NCI-H2196 treated with DMSO at 0.1 percent for 48 hours (cell line): Measurements from ENCODE around the gene DOC2B.
"Not testable (repeated sequence)": the region's sequence is repeated elsewhere in the genome, so short reads cannot be mapped to it uniquely, and the experiment has no call there.

Experiments used
- DNase-seq: peaks from one replicate; lab custom pipeline; 2025; ENCODE audit not compliant: unreplicated experiment; lab: John Stamatoyannopoulos, UW

DOC2B gene

DNA sequence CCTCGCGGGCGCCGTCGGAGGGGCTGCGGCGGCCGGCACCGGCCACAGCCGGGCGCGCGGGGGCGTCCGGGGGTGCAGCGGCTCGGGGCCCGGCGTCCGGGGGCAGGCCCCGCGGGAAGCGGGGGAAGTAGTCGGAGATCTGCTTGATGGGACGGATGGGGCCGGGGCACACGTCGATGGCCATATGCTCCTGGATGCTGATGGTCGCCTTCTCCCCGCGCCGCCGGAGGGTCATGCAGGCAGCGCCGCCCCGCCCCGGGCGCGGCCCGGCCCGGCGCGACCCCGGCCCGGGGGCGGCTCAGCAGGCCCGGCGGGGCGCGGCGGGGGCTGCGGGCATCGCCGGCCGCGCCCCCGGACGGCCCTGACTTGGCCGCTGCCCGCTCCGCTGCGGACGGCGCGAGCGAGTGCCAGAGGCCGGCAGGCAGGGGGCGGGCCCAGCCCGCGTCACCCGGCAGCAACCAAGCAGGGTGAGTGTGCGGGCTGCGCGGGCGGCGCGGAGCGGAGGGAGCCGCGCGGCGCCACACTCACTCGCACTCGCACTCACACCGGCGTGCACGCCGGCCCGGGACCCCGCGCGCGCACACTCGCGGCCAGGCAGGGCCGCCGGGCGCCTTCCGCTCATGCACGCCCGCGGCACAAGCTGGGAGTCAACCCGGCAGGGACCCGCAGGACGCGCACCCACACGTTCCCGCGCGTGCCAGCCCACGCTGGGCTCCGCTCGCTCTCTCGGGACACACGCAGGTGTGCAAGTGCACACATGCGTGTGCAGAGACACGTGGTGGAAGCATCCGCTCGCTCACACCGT, at the start of gene DOC2B:
Gene DOC2B (minus strand): TSS at position 406 of the 805 bp plus-strand sequence. CDS start 171 bp downstream, at position 235.
- no peak for DNase-seq

DNA sequence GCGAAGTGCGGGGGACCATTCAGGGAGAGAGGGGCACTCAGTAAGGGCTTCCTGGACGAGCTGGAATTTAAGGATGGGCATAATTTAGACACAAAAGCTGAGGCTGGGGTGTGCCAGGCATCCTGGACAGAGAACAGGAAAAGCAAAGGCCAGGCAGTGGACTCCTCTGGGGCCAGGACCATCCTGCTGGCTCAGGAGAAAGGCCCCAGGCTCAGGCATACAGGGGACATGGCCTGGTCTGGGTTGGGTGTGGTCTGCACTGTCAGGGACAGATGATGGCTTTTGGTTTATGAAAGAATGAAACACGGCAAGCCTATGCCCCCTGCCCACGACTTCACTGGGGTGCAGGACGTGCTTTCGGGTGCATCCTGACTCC, 48.9 kb upstream of the DOC2B start:
- no peak for DNase-seq

DNA sequence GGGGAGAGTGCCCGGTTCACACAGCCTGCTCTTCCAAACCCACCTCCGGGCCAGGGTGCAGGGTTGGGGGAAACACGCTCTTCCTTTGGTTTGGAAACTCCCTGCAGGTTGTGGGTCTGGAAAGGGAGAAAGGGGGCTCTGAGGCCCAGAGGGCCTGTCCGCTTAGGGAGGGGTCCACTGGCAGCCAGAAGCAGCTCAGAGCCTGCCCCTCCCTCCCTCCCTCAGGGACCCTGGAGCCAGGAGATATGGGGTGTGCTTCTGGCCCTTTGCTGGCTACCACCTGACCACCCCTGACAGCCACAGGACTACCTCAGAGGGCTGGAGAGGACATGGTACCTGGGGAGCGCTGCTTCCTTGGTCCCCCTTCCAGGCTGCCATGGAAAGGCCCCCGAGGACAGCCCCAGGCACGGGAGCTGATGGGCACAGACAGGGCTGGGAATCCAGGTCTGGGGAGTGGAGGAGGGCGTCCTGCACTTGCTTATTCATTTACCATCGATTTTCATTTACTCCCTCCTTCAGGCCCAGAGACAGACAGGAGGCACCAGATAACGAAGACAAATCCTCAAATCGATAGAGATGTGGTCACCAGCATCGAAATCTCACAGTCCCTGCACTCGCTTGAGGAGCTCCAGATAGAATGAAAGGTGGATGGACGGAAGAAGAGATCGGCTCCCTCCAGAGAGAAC, 48.4 kb upstream of the DOC2B start:
- DNase-seq = no peak

DNA sequence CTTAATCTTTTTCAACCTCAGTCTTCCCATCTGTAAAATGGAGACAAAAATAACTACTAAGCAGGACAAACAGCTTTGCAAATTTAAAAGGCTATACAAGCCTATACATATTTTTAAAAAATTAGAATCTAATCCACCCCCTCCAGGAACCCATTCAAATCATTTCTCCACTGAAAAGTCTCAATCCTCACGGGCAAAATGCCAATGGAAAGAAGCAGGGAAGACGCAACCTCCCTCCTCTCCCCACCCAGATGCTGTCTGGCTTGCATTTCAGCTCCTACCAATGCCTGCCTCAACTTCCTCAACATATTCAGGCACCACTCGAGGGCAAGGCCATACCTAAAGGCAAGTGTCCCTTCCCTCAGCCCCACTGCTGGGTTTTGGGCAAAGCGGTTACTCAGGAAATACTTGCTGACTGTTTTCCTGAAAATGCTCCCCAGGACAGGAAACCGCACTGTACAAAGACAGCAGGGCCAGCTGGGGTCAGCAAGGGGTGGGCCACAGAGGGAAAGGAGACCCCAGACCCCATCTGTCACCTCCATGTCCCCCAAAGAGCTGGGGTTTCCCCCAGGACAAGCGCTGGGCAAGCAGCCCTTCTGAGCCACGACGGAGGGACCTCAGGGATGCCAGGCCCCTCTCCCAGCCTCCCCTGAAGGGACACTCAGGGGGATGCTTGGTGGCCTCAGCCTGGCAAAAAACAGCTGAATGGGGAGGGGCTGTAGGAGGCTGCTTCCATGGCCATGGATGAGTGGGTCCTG, 47.7 kb upstream of the DOC2B start:
- DNase-seq = no peak

DNA sequence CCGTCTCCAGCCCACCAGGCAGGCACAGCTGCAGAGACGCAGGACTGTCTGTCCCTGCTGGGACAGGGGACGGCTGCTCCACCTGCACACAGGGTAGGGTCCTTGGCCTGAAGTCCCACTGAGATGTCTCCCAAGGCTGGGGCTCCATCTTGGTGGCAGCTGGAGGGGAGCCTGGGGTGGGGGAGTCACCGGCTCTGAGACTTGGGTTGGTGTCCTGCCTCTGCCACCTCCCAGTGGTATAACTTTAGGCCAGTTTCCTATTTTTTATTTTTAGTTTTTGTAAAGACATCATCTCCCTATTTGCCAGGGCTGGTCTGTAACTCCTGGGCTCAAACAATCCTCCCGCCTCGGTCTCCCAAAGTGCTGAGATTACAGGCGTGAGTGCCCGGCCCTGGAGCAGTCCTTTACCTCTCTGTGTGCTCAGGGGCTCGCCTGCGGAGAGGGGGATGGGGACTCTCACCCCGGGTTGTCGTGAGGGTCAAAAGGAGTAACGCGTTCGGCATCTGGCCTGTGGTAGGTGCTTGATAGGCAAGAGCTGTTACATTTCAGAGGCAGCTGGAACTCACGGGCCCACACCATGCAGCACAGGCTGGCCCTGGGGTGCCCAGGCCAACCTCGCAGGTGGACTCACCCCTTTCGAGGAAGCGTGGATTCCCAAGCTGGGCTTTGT, 46.6 kb upstream of the DOC2B start:
- DNase-seq = no peak

DNA sequence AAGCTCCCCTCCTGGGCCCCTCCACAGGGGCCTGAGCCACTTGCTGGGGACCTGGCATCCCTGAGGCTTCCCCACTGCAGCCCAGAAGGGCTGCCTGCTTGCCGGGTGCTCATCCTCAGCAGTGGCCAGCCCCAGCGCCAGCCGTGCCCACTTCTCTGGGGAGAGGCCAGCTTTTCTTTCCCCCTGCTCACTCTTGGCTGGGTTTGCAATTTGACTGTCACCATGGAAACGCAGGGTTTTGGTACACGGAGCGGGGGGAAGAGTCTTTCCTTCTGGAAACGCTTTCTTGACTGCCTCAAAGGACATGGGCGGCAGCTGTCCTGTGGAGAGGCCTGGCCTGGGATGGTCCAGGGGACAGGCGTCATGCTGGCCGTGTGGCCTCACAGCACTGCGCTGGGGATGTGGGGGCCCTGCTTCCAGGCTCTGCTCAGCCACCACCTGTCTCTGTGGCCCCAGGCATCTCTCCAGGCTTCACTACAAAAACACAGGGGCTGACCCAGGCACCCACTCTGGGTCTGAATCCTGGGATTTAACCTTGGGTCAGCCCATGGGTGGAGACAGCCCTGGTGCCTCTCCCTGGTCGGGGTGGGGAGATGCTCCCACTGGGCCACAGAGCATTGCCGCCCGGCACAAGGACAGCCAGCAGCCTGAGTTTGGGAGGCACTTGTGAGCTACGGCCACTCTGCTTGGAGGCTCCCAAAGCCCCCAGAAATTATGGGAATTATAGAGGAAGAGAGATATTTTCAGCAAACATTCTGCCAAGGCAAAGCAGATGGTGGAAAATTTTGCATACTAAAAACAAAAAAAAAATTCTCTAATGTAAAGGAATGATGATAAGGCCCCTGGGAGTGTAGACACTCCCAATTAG, 45.9 kb upstream of the DOC2B start:
- no peak for DNase-seq

DNA sequence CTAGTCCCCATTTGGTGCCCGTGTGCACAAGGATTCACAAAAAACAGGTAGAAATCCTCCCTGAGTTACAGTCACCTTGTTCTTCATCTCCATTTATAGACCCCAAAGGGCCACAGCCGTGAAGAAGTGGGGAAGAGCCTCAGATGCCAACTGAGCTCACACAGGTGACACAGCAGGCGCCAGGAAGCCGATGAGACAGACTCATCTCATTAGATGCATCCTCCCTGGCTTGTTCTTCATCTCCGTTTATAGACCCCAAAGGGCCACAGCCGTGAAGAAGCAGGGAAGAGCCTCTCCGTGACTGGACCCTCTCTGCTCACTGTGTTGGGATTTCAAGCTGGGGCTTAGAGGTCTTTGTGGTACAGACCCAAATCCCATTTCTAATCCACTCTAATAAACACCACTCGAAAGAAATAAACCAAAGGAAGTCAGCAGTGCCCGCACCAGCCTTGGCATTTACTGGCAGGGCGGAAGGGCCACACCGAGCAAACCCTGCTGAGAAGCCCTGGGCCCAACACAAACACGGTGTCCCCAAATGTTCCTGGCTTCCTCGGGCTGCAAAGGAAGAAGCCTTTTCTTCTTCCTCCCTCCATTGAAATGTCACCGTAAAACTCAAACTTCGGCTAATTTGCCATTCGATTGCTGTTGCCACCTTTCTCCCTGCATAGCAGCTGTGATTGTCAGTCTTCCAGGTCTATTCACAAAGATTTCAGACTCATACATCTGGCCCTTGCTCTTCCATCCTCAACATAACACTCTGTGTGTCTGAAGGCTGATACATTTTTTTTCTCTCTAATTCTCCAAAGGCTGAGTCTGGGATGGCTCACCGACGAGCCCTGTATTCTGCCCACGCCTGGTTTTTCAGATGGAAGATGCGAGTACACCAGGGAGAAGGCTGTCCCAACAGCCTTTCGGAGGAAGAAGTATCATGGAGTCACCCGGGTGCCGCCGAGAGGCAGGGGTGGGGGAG, 44.9 kb upstream of the DOC2B start:
- no peak for DNase-seq

DNA sequence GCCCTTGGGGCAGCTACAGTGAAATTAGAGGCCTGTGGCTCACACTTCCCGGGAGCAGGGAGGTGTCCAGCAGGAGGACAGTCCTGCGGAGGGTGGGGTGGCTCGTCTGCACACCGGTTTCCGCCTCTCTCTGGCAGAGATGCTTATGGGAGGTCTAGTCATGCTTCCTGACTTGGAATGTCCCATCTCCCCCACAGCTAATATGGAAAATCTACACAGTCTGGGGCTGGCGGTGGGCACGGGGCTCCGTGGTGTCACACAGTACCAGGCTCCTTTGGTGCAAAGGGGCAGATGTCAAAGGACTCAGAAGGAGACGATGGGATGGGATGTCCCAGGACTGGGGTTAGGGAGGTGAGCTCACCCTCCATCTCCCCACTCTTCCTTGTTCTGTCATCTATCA, 44.1 kb upstream of the DOC2B start:
- no peak for DNase-seq

DNA sequence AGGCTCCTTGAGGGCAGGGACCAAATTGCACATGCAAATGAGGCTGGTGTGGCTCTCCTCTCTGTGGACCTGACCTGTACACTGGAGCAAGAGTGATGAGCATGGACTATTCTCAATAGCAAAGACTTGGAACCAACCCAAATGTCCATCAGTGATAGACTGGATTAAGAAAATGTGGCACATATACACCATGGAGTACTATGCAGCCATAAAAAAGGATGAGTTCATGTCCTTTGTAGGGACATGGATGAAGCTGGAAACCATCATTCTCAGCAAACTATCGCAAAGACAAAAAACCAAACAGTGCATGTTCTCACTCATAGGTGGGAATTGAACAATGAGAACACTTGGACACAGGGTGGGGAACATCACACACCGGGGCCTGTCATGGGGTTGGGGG, 43.1 kb upstream of the DOC2B start:
- not testable (repeated sequence) for DNase-seq

DNA sequence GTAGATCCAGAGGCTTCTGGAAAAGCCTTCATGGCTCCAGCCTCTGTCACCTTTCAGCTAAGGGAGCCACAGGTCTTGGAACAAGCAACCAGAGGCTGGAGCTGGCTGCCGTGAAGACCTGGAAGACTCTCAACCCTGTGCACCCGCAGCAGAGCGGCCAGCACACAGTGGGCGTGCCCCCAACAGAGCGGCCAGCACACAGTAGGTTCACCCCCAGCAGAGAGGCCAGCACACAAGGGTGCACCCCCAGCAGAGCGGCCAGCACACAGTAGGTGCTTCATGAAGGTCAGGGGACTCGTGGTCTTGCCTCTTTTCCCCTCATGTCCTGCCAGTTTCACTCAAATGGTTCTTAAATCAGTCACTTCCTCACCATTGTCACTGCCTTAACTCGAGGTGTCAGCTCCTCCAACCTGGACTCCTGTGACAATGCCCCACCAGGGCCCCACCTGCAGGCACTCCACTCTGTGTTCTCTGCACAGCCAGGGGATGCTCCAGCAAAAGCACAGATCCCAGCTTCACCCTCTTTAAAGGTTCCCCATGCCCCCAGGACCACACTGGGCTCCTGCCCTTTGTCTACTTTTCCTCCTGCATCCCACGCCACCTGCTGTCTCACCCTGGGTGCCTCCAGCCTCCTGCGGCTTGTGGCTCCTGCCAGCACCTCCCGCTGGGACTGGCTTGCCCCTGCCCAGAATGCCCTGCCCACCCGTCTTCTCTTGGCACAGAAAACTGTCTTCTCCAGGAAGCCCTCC, 42.4 kb upstream of the DOC2B start:
- DNase-seq = no peak

DNA sequence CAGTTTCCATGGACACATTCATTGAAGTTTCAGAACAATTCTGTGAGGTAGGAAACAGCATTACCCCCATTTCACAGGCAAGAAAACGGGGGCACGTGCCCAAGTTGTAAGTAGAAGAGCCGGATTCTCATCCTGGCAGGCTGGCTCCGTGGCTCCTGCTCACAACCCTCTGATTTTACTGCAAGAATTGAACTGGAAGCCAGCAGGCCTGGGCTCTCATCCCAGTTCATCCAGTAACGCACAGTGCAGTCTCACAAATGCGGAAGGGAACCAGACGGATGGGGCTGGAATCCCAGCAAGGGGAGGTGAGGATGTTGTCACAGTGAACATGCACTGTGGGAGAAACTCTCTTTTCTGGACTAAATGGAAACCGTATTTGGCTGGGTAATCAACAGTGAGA, 40.7 kb upstream of the DOC2B start:
- no peak for DNase-seq

DNA sequence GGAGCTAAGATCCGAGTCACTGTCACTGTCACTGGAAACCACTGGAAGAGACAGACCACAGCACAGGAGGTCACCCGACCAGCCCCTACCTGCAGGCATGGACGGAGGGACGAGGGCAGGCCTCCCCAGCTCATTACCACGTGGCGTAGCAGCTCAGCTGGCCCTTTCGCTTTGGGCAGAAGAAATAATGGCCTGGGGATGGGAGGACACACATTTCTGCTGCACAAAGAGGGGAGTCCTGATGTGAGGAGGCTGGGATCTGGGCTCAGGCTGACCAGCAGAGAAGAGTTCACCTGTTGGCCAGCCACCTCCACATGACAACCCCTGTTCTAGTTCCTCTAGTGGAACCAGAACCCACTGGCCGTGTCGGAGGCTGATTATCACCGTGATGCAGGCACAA, 38.2 kb upstream of the DOC2B start:
- DNase-seq = no peak

DNA sequence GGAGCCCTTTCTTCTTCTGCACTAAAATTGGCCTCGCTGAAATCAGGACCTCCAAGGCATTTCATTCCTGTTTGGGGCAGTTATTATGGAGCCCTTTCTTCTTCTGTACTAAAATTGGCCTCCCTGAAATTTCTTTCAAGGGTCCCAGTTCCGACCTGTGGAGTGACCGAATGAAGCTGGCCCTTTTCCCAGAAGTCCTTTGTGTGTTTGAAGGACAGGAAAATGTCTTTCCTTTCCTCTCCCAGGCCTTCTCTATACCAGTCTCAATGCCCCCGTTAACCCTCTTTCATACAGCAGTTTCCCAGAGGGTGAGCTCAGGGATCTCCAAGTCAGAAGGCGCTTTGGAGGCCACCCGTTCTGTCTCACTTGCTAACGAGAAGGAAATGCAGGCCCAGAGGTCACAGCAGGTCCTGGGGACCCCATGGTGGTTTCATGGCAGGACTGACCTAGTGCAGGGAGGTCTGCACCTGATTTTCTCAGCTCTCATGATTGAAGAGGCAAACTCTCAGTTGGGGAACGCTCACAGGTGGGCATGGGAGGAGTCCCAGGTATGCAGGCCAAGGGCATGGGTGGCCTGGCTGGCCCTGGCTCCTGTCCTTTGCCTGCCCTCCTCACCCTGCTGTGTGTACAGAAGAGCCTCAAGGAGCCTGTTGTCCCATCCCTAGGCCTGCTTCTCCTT, 37.1 kb upstream of the DOC2B start:
- DNase-seq = no peak

DNA sequence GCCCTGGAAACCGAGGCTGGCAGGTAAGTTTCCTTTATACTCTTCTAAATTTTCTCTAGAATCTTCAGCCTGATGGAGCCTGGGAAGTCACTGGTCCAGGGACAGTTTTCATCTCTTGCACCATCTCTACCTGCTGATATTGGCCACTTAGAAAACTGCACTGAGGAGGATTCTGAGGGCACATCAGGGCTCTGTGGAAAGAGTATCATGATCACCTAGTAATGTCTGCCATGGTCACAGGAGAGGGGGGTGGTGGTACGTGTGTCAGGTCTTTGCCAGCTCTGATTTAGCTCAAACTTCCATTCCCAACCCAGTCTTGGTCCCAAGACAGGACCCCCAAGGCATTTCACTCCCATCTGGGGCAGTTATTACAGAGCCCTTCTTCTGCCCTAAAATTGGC, 35.2 kb upstream of the DOC2B start:
- no peak for DNase-seq

DNA sequence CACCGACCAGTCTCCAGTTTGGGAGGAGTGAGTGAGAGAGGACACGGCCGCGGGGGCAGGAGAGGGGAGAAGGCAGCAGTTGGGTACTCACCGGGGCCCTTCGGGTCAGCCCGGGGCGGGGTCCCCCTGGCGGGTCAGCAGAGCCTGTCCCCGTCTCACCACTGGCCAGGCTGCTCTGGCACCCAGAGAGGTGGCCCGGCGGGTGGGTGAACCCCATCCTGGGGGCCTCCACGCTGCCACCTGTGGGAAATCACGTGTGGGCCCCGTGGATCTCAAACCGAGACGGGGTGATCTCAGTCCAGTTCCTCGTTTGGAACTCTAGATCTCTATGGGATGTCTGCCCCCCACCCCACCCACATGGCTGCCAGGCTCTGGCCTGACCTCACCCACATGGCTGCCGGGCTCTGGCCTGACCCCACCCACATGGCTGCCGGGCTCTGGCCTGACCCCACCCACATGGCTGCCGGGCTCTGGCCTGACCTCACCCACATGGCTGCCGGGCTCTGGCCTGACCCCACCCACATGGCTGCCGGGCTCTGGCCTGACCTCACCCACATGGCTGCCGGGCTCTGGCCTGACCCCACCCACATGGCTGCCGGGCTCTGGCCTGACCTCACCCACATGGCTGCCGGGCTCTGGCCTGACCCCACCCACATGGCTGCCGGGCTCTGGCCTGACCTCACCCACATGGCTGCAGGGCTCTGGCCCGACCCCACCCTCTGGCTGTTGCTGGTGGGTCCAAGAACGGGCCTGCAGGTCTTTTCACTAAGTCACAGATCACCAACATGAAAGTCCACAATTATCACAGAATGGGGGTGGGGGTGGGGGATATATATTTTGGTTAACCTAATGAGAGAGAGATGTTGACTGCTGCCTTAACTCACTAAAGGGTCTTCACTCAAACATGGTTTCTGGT, 34.4 kb upstream of the DOC2B start:
- DNase-seq = not testable (repeated sequence)

DNA sequence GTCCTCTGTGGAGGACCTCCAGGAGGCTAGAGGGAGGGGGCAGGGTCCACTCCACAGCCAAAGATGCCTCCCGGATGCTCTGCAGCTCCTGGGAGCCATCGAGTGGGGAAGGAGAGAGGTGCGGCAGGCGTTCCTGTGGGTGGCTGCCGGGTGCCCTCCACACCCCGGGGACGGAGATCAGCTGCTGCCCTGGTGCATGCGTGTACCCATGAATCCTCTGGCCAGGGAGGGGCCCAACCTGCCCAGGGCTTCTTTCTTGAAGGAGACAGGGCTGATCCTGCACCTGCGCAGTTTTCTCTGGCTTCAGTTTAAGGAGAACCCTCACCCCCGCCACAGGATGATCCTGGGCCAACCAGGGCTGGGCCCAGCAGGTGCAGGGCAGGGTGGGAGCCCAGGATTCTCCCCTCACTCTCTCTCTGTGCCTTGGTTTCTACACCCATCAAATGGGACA, 33.5 kb upstream of the DOC2B start:
- no peak for DNase-seq
